ENCODE results near the gene HOXC10. TPM values are rescaled to one million over a fixed set of nuclear protein-coding genes. Genes with fewer than 3 reads are reported as not detected.
A peak's percentile ranks its signal among the peaks of the same experiment; 100 is the strongest.

Gene HOXC10
- total and polyA plus RNA-seq, 2 of the 8 experiments (the other 6 are each of a cell fraction or from before 2014, with no cell fraction given) = not detected

GRCh38 chr12:54028314-54029201 is 43.6 kb downstream of the HOXC10 start, which contains the start of gene HOXC6:
TSS of gene HOXC6 (plus strand) at chr12:54028440. CDS start at chr12:54028522, 82 bp downstream.
- Histone ChIP-seq H3K27me3 (replicated peaks in 1 of 4; ENCODE audit: control insufficient read depth in 3 of 4, extremely low read depth in 1 of 4, insufficient read depth in 3 of 4, low read length in 3 of 4) (peaks cover 94 to 100% (median 98%) of the 10 kb centered on the region in 4 experiments), H3K23me2 (ENCODE audit: low read depth, low read length) (no peaks in the 10 kb centered on the region), H2BK120ac (replicated peaks; ENCODE audit: low read depth, low read length) (no peak within 1 kb of the TSS), H4K5ac (ENCODE audit: insufficient read length, low read depth, low read length) (no peak within 1 kb of the TSS), H3K18ac (ENCODE audit: extremely low read depth, low read length) (no peak within 1 kb of the TSS), H3K23ac (ENCODE audit: insufficient read length) (no peak within 1 kb of the TSS), H2AK5ac (ENCODE audit: low read depth, low read length) (0 out of 2 replicates have a peak within 1 kb of the TSS, but pooled peaks have one; percentile 28), H2BK20ac (ENCODE audit: low read length) (no peak within 1 kb of the TSS), H3K4ac (replicated peaks; ENCODE audit: insufficient read length, low read depth, low read length) (no peak within 1 kb of the TSS), H2BK12ac (ENCODE audit: low read depth, low read length) (no peak within 1 kb of the TSS), H4K20me1 (replicated peaks in 1 of 2; ENCODE audit: control insufficient read depth in 1 of 2, insufficient read depth in 2 of 2, low read length in 2 of 2) (peaks cover 15 to 19% of the 10 kb centered on the region in 2 experiments), H3K14ac (ENCODE audit: insufficient read length) (no peak within 1 kb of the TSS), H4K91ac (replicated peaks; ENCODE audit: insufficient read length, low read length) (no peak within 1 kb of the TSS), H3K9ac (replicated peaks in 1 of 4; ENCODE audit: extremely low read depth in 1 of 4, low read depth in 3 of 4, low read length in 3 of 4) (no peak within 1 kb of the TSS), H2BK15ac (ENCODE audit: low read length) (0 out of 2 replicates have a peak within 1 kb of the TSS, but pooled peaks have one; percentile 36), H3K56ac (replicated peaks; ENCODE audit: insufficient read length, low read depth, low read length) (no peak within 1 kb of the TSS), H3K79me1 (ENCODE audit: low read depth, low read length) (no peaks in the 10 kb centered on the region), H3K9me3 (ENCODE audit: insufficient read depth in 2 of 2, low read depth in 1 of 2, low read length in 1 of 2) (no peaks in the 10 kb centered on the region), H3K4me3 (ENCODE audit: extremely low read depth in 1 of 4, insufficient read depth in 2 of 4, low read depth in 3 of 4, low read length in 4 of 4) (peak within 1 kb of the TSS in 1 of 4 experiments; percentile 13; a peak in 1 of 8 replicates), H3K4me2 (ENCODE audit: insufficient read depth in 1 of 2, low read depth in 2 of 2, low read length in 2 of 2) (peak within 1 kb of the TSS in 1 of 2 experiments; percentile 65; a peak in 2 of 4 replicates), H3K27ac (ENCODE audit: low read depth, low read length) (no peak within 1 kb of the TSS), H2BK5ac (ENCODE audit: low read depth, low read length) (no peak within 1 kb of the TSS), H3K79me2 (ENCODE audit: control insufficient read depth in 1 of 2, insufficient read depth in 2 of 2, low read length in 2 of 2) (no peaks in the 10 kb centered on the region), H2AFZ (ENCODE audit: low read length) (no peak within 1 kb of the TSS), H4K8ac (ENCODE audit: extremely low read depth, insufficient read depth, low read length) (no peak within 1 kb of the TSS), H3K36me3 (ENCODE audit: control insufficient read depth in 2 of 4, insufficient read depth in 4 of 4, low read length in 3 of 4) (peaks cover 0 to 2% (median 0%) of the 10 kb centered on the region in 4 experiments; a peak in 1 of 8 replicates), H3K4me1 (replicated peaks in 1 of 4; ENCODE audit: control insufficient read depth in 3 of 4, insufficient read depth in 4 of 4, low read length in 3 of 4) (peaks cover 0 to 9% (median 2%) of the 10 kb centered on the region in 4 experiments; a peak in 5 of 7 replicates)
- no peak for FAIRE-seq
- 11% methylated on average over 33 of the region's 36 CpGs; no CpG with 5 or more reads in 1 of the 2 experiments for WGBS, 2 experiments (ENCODE audit: extremely low coverage in 1 of 2, insufficient coverage in 1 of 2, insufficient read length in 1 of 2, insufficient replicate concordance in 2 of 2, low coverage in 1 of 2, low lambda C conversion rate in 2 of 2, missing lambda C conversion rate in 1 of 2)
- ChIA-PET CTCF (ENCODE audit: partially characterized antibody) (interaction anchor here (0.6 to 20.0 kb wide), 9 partner anchors 22 to 282 kb away, joined by 3 to 339 read pairs (median 3); partner anchors contain the start of genes HOXC8 and SMUG1), POLR2A (ENCODE audit: partially characterized antibody) (no interaction called here)
- DNase-seq (ENCODE audit: low read depth in 1 of 2, low spot score in 2 of 2) = no peak
- no peak for TF ChIP-seq ZNF274 (IDR thresholded peaks at IDR 0.05; ENCODE audit: borderline replicate concordance, extremely low read depth, low read length)
- peak; percentile 59 for TF ChIP-seq USF2 (IDR thresholded peaks at IDR 0.05; ENCODE audit: low read length)
- TF ChIP-seq SUZ12 (IDR thresholded peaks at IDR 0.05; ENCODE audit: low read length) = peak; percentile 74; the same call in 1 of the 2 replicates
- TF ChIP-seq RNF2 (IDR thresholded peaks at IDR 0.05; ENCODE audit: borderline replicate concordance, low read depth, low read length, missing control alignments, poor library complexity, severe bottlenecking) = peak; percentile 99
- TF ChIP-seq EZH2 (IDR thresholded peaks at IDR 0.05; ENCODE audit: low read depth, low read length, severe bottlenecking) = peak; percentile 50
- TF ChIP-seq CHD2 (IDR thresholded peaks at IDR 0.05; ENCODE audit: low read length) = no peak
- no peak for TF ChIP-seq BRCA1 (IDR thresholded peaks at IDR 0.05; ENCODE audit: low read depth, low read length)
- TF ChIP-seq E2F6 (IDR thresholded peaks at IDR 0.05) = no peak
- no peak for TF ChIP-seq SIX5 (IDR thresholded peaks at IDR 0.05; ENCODE audit: low read depth, low read length)
